A549 (cell line): ENCODE results near the gene SLC16A2.

Experiments used
- BHLHE40 ChIP-seq: IDR thresholded peaks from 2 replicates; pipeline ENCODE4 v1.6.1; 2012; ENCODE audit warnings: low read depth, low read length, inconsistent platforms
- CHD2 ChIP-seq: fragments of 150-350 bp; IDR thresholded peaks from 2 replicates; pipeline ENCODE4 v1.6.1; 2014; ENCODE audit warnings: low read length; ENCODE audit not compliant: partially characterized antibody

GRCh38 chrX:74419864-74420195, 1.5 kb upstream of the SLC16A2 start:
- TF ChIP-seq CHD2 (no peak), BHLHE40 (no peak)
